ENCODE measurements around the gene SMARCA5.

DNA sequence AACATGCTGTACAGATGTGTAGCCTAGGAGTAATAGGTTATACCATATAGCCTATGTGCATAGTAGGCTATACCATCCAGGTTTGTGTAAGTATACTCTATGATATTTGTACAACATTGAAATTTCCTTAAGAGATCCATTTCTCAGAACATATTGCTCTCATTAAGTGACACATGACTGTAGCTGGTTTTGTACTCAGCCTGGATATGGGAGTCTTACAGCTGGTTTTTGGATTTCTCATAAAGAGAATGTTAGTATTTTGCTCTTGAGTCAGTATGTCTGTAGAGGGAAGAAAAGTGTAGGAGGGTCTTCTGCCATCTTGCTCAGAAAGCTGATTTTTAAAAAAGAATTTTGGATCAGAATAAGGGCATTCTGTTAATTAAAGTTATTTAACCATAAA is 85.3 kb downstream of the SMARCA5 start:
- TF ChIP-seq, protein P1, sequence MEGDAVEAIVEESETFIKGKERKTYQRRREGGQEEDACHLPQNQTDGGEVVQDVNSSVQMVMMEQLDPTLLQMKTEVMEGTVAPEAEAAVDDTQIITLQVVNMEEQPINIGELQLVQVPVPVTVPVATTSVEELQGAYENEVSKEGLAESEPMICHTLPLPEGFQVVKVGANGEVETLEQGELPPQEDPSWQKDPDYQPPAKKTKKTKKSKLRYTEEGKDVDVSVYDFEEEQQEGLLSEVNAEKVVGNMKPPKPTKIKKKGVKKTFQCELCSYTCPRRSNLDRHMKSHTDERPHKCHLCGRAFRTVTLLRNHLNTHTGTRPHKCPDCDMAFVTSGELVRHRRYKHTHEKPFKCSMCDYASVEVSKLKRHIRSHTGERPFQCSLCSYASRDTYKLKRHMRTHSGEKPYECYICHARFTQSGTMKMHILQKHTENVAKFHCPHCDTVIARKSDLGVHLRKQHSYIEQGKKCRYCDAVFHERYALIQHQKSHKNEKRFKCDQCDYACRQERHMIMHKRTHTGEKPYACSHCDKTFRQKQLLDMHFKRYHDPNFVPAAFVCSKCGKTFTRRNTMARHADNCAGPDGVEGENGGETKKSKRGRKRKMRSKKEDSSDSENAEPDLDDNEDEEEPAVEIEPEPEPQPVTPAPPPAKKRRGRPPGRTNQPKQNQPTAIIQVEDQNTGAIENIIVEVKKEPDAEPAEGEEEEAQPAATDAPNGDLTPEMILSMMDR (tag by site-specific recombination; IDR thresholded peaks at IDR 0.05): no peak
- TF ChIP-seq ZNF792 (tag by site-specific recombination; IDR thresholded peaks at IDR 0.05): no peak
- TF ChIP-seq, protein P2, sequence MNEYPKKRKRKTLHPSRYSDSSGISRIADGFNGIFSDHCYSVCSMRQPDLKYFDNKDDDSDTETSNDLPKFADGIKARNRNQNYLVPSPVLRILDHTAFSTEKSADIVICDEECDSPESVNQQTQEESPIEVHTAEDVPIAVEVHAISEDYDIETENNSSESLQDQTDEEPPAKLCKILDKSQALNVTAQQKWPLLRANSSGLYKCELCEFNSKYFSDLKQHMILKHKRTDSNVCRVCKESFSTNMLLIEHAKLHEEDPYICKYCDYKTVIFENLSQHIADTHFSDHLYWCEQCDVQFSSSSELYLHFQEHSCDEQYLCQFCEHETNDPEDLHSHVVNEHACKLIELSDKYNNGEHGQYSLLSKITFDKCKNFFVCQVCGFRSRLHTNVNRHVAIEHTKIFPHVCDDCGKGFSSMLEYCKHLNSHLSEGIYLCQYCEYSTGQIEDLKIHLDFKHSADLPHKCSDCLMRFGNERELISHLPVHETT (tag by site-specific recombination; IDR thresholded peaks at IDR 0.05): no peak
- TF ChIP-seq, protein P3, sequence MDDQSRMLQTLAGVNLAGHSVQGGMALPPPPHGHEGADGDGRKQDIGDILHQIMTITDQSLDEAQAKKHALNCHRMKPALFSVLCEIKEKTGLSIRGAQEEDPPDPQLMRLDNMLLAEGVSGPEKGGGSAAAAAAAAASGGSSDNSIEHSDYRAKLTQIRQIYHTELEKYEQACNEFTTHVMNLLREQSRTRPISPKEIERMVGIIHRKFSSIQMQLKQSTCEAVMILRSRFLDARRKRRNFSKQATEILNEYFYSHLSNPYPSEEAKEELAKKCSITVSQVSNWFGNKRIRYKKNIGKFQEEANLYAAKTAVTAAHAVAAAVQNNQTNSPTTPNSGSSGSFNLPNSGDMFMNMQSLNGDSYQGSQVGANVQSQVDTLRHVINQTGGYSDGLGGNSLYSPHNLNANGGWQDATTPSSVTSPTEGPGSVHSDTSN (CRISPR knock-in tag; IDR thresholded peaks at IDR 0.05): no peak
